Hepatocyte (in vitro differentiated cells): Measurements from ENCODE around the gene ZDHHC14. TPM values are rescaled to one million over a fixed set of nuclear protein-coding genes. Genes with fewer than 3 reads are reported as not detected.

Experiments
- DNase-seq: peaks from one replicate; pipeline ENCODE4 v3.0.0-alpha.2; 2016; ENCODE audit warnings: low spot score
- H2AFZ ChIP-seq: fragments of 200-600 bp; sonication (generic); 2 replicates; pipeline ENCODE4 v1.6.0; 2016; ENCODE audit warnings: antibody characterized with exemption, mild to moderate bottlenecking
- H3K27ac ChIP-seq: fragments of 200-600 bp; sonication (generic); 2 replicates; pipeline ENCODE4 v1.5.1; 2016; ENCODE audit warnings: mild to moderate bottlenecking
- H3K27me3 ChIP-seq: fragments of 200-600 bp; sonication (generic); 2 replicates; pipeline ENCODE4 v1.6.1; 2016
- H3K36me3 ChIP-seq: fragments of 200-600 bp; sonication (generic); replicated peaks from 2 replicates; pipeline ENCODE4 v1.5.1; 2016; ENCODE audit warnings: low read depth; ENCODE audit not compliant: insufficient read depth
- H3K4me1 ChIP-seq: fragments of 200-600 bp; sonication (generic); 2 replicates; pipeline ENCODE4 v1.5.1; 2016; ENCODE audit warnings: mild to moderate bottlenecking, moderate library complexity; ENCODE audit not compliant: insufficient read depth
- H3K4me2 ChIP-seq: fragments of 200-600 bp; sonication (generic); 2 replicates; pipeline ENCODE4 v1.6.0; 2016
- H3K4me3 ChIP-seq: fragments of 200-600 bp; sonication (generic); 2 replicates; pipeline ENCODE4 v1.5.1; 2016; ENCODE audit warnings: mild to moderate bottlenecking
- H3K79me2 ChIP-seq: fragments of 200-600 bp; sonication (generic); 2 replicates; pipeline ENCODE4 v1.6.0; 2017; ENCODE audit warnings: mild to moderate bottlenecking
- H3K9me2 ChIP-seq: fragments of 200-600 bp; sonication (generic); replicated peaks from 2 replicates; pipeline ENCODE4 v1.6.0; 2017; ENCODE audit warnings: mild to moderate bottlenecking; ENCODE audit not compliant: insufficient read depth
- H3K9me3 ChIP-seq: fragments of 200-600 bp; sonication (generic); 2 replicates; pipeline ENCODE4 v1.5.1; 2016; ENCODE audit warnings: low read depth, mild to moderate bottlenecking
- H4K20me1 ChIP-seq: fragments of 200-600 bp; sonication (generic); 2 replicates; pipeline ENCODE4 v1.6.0; 2016; ENCODE audit warnings: mild to moderate bottlenecking; ENCODE audit not compliant: insufficient read depth, poor library complexity, severe bottlenecking
- CTCF ChIP-seq: fragments of 200-600 bp; sonication (generic); IDR thresholded peaks from 2 replicates; pipeline ENCODE4 v1.5.1; 2016; ENCODE audit warnings: antibody characterized with exemption, mild to moderate bottlenecking; ENCODE audit not compliant: poor library complexity
- EZH2 ChIP-seq: fragments of 200-600 bp; sonication (generic); IDR thresholded peaks from 2 replicates; pipeline ENCODE4 v1.6.1; 2016; ENCODE audit warnings: antibody characterized with exemption, mild to moderate bottlenecking, borderline replicate concordance
- EZH2phosphoT487 ChIP-seq: fragments of 200-600 bp; sonication (generic); IDR thresholded peaks from one replicate; pipeline ENCODE4 v1.6.1; 2018; ENCODE audit warnings: antibody characterized with exemption, mild to moderate bottlenecking, low read depth, moderate library complexity; ENCODE audit not compliant: unreplicated experiment, severe bottlenecking
- WGBS: methylation state at CpG from one replicate; pipeline ENCODE4 v1.1.6; 2016; ENCODE audit warnings: low lambda C conversion rate; ENCODE audit errors: missing lambda C conversion rate; 5-methylcytosine and 5-hydroxymethylcytosine counted together
- polyA plus RNA-seq: library from polyadenylated mRNA; unstranded; fragments of >200 nt; fragmentation: Nextera tagmentation; extraction: Ambion mirVana; gene quantifications from 2 replicates; pipeline ENCODE4 v1.2.1, GENCODE V29; 2016
- total RNA-seq: library from RNA; depleted of rRNA; stranded (reverse); fragments of >200 nt; gene quantifications from 2 replicates; pipeline ENCODE4 v1.2.3, GENCODE V29; 2014

ZDHHC14 gene
- total and polyA plus RNA-seq, 2 experiments from 2014 or later: 11.8 to 25.2 TPM

GRCh38 chr6:157436219-157436943 is 55.4 kb downstream of the ZDHHC14 start:
- 87% methylated on average over 9 of the region's 13 CpGs for WGBS
- TF ChIP-seq EZH2phosphoT487 (no peak), EZH2 (no peak), CTCF (no peak)
- H3K9me3 ChIP-seq: no peaks in the 10 kb centered on the region

GRCh38 chr6:157436944-157437336 is 56.0 kb downstream of the ZDHHC14 start:
- WGBS: 94% methylated on average over 4 of the region's 4 CpGs
- Histone ChIP-seq H3K36me3 (no peaks in the 10 kb centered on the region), H3K27ac (no peak overlapping the region), H3K27me3 (no peaks in the 10 kb centered on the region), H3K4me1 (peaks cover 17% of the 10 kb centered on the region), H3K79me2 (peaks cover 23% of the 10 kb centered on the region), H3K4me2 (no peak overlapping the region), H3K9me2 (no peaks in the 10 kb centered on the region), H2AFZ (no peak overlapping the region), H4K20me1 (no peaks in the 10 kb centered on the region), H3K9me3 (no peaks in the 10 kb centered on the region), H3K4me3 (no peak overlapping the region)
- DNase-seq: no peak
- TF ChIP-seq EZH2 (no peak), EZH2phosphoT487 (no peak), CTCF (no peak)

More at GRCh38 chr6:157436219-157436943, 55.4 kb downstream of the ZDHHC14 start:
- Histone ChIP-seq H3K4me3 (no peak overlapping the region), H4K20me1 (no peaks in the 10 kb centered on the region), H3K36me3 (no peaks in the 10 kb centered on the region), H3K27ac (no peak overlapping the region), H3K9me2 (no peaks in the 10 kb centered on the region), H3K27me3 (no peaks in the 10 kb centered on the region), H3K4me1 (peaks cover 17% of the 10 kb centered on the region), H3K79me2 (peaks cover 27% of the 10 kb centered on the region), H2AFZ (no peak overlapping the region), H3K4me2 (no peak overlapping the region)
- DNase-seq: no peak

GRCh38 chr6:157438611-157439111 is 57.7 kb downstream of the ZDHHC14 start:
- Histone ChIP-seq H3K79me2 (peaks cover 14% of the 10 kb centered on the region), H3K9me2 (no peaks in the 10 kb centered on the region), H3K36me3 (no peaks in the 10 kb centered on the region), H3K4me3 (no peak overlapping the region), H3K27ac (no peak overlapping the region), H2AFZ (no peak overlapping the region), H3K27me3 (no peaks in the 10 kb centered on the region), H3K9me3 (no peaks in the 10 kb centered on the region), H4K20me1 (no peaks in the 10 kb centered on the region), H3K4me2 (no peak overlapping the region), H3K4me1 (peaks cover 13% of the 10 kb centered on the region)
- DNase-seq: no peak
- TF ChIP-seq EZH2: no peak
- no peak for TF ChIP-seq EZH2phosphoT487
- no peak for TF ChIP-seq CTCF
- 79% methylated on average over 6 of the region's 6 CpGs for WGBS
